MCF 10A (cell line): ENCODE results near the gene HPS1. TPM values are rescaled to one million over a fixed set of nuclear protein-coding genes. Genes with fewer than 3 reads are reported as not detected.

Experiments
- BruUV-seq: library from RNA; stranded (reverse); fragments of 400-500 nt; replicated peaks from 2 replicates; lab custom pipeline; 2021; lab: Mats Ljungman, UMichigan
- CTCF ChIA-PET: fragments of 300-600 bp; sonication (Branson Sonifier 250); formaldehyde crosslinking; extraction: SDS; loops from one replicate; lab custom pipeline; 2021; ENCODE audit warnings: antibody characterized with exemption, inconsistent platforms; lab: Yijun Ruan, JAX
- POLR2A ChIA-PET: fragments of 300-600, 350-650 bp; sonication (Branson Sonifier 250); formaldehyde crosslinking; extraction: SDS; loops from one replicate; lab custom pipeline; 2020; ENCODE audit warnings: antibody characterized with exemption, inconsistent platforms; lab: Yijun Ruan, JAX
- DNase-seq: peaks from one replicate; pipeline ENCODE4 v3.0.0-alpha.2; 2018; ENCODE audit not compliant: unreplicated experiment
- H3K27ac Mint-ChIP-seq: one replicate; pipeline ENCODE4 v1.8.0; 2022; ENCODE audit warnings: mild to moderate bottlenecking, low read depth, mixed read lengths; ENCODE audit not compliant: unreplicated experiment
- H3K27me3 Mint-ChIP-seq: one replicate; pipeline ENCODE4 v1.8.0; 2022; ENCODE audit warnings: mixed read lengths; ENCODE audit not compliant: insufficient read depth, unreplicated experiment
- H3K36me3 Mint-ChIP-seq: one replicate; pipeline ENCODE4 v1.8.0; 2022; ENCODE audit warnings: mild to moderate bottlenecking, moderate library complexity, mixed read lengths; ENCODE audit not compliant: insufficient read depth, unreplicated experiment
- H3K4me1 Mint-ChIP-seq: one replicate; pipeline ENCODE4 v1.8.0; 2022; ENCODE audit warnings: mixed read lengths; ENCODE audit not compliant: insufficient read depth, unreplicated experiment
- H3K4me3 Mint-ChIP-seq: one replicate; pipeline ENCODE4 v1.8.0; 2022; ENCODE audit warnings: mild to moderate bottlenecking, moderate library complexity, mixed read lengths; ENCODE audit not compliant: unreplicated experiment
- H3K9me3 Mint-ChIP-seq: one replicate; pipeline ENCODE4 v1.8.0; 2022; ENCODE audit warnings: mixed read lengths; ENCODE audit not compliant: unreplicated experiment
- CTCF ChIP-seq: fragments of 200-600 bp; IDR thresholded peaks from one replicate; pipeline ENCODE4 v1.8.0; 2022; ENCODE audit warnings: antibody characterized with exemption, mild to moderate bottlenecking; ENCODE audit not compliant: unreplicated experiment
- intact Hi-C: fragments of 100-400 bp; cut with micrococcal nuclease; formaldehyde crosslinking; loops from 2 replicates; pipeline ENCODE4 v1.14.1; 2022
- total RNA-seq: library from RNA; stranded (reverse); gene quantifications from 2 replicates; pipeline ENCODE4 v1.2.3, GENCODE V29; 2022

The HPS1 gene
- total RNA-seq, 1 experiment from 2014 or later, result 41.8 TPM

DNA sequence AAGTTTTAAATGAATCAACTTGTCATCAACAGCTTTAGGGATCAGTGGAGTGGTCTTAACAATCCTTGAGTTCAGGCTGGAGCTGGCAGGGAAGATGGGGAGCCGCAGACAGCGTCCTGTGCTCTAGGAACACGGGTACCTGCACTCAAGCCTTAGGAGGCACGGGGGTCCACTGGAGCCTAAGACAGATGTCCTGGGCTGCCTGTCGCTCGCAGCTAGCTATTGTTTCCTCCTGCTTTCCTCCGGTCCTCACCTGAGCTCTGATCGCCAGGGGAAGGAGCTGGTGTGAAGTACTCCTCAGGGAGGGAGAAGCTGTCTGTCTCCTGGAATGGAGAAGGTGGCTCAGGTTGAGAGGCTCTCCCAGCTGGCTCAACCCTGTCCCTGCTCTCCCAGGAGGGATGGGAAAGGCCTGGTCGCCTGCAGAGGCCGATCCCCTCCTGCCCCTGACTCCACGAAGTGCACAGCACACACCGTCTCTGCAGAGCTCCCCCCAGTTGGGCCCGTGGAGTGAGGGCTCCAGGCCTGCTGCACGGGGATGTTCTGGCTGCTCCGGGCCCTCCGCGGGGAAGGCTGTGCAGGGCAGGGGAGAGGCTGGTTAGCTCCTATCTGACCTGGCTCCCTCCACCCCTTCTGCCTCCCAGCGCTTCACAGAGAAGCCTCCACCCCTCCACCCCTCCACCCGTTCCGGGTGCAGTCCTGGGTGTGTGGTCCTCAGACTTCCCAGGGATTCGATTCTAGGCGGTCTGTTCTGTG is 17.2 kb downstream of the HPS1 start:
- Mint-ChIP-seq H3K4me1 (no peaks in the 10 kb centered on the region), H3K9me3 (no peaks in the 10 kb centered on the region), H3K27ac (no peak overlapping the region), H3K36me3 (peaks cover 39% of the 10 kb centered on the region), H3K4me3 (no peak overlapping the region), H3K27me3 (no peaks in the 10 kb centered on the region)
- ChIA-PET POLR2A (no interaction called here), CTCF (no interaction called here)
- no peak for TF ChIP-seq CTCF
- BruUV-seq, result no TSS peak
- DNase-seq, result no peak
- intact Hi-C loops, result no loop called here

- H3K27me3 Mint-ChIP-seq, result no peaks in the 10 kb centered on the region
- no peak overlapping the region for H3K4me3 Mint-ChIP-seq
- no peak overlapping the region for H3K27ac Mint-ChIP-seq
- intact Hi-C loops, result no loop called here
- BruUV-seq, result no TSS peak
- no peaks in the 10 kb centered on the region for H3K9me3 Mint-ChIP-seq
- peaks cover 29% of the 10 kb centered on the region for H3K36me3 Mint-ChIP-seq
- ChIA-PET POLR2A (no interaction called here), CTCF (interaction anchor here (0.7 to 2.6 kb wide), 7 partner anchors 8 to 615 kb away, joined by 3 to 25 read pairs (median 4); no protein-coding TSS in a partner anchor)
- H3K4me1 Mint-ChIP-seq, result no peaks in the 10 kb centered on the region
- no peak for TF ChIP-seq CTCF
- DNase-seq, result no peak
Observed at GRCh38 chr10:98427011-98427515, 19.7 kb downstream of the HPS1 start.

DNA sequence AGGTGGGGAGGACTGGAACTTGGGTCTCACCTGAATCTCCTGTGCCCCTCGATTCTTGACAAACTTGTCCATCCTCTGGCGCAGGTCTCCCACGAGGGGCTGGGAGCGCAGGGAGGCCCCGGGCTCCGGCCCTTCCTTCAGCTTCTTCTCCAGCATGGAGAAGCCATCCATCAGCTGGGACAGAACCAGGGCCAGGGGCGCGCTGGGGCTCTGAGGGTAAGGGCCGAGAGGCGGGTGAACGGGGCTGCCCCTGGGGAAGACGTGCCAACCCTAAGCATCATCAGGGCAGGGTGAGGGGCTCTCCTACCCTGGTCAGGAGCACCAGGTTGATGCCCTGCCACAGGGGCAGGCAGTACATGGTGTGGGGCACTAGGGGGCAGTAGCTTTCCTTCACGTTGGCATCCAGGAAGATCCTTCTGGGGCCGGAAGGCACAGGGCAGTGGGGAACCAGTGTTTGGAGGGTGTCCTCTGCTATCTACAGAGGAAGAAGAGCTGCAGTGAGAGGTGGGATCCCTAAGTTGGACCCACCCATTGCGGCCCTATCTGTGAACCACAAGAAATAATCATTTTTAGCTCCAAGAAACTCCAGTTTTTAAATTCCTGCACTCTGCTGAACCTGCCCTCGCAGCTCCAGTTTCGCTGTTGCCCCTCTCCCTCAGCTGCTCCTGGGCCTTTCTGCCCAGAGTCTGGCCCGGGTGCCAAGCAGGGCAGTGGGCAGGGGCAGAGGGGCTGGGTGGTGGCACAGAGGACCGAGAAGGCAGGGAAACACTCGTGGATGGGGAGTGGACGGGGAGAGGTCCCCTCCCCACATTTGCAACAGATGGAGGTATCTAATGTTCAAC is 21.0 kb downstream of the HPS1 start:
- H3K9me3 Mint-ChIP-seq, result no peaks in the 10 kb centered on the region
- ChIA-PET CTCF (interaction anchor here (0.6 to 2.6 kb wide), 16 partner anchors 10 to 1197 kb away, joined by 3 to 29 read pairs (median 3); partner anchors contain the start of gene PYROXD2), POLR2A (no interaction called here)
- no peaks in the 10 kb centered on the region for H3K27me3 Mint-ChIP-seq
- H3K4me3 Mint-ChIP-seq, result no peak overlapping the region
- H3K4me1 Mint-ChIP-seq, result no peaks in the 10 kb centered on the region
- peak; percentile 71 for TF ChIP-seq CTCF
- H3K27ac Mint-ChIP-seq, result no peak overlapping the region
- intact Hi-C loops, result no loop called here
- no TSS peak for BruUV-seq
- H3K36me3 Mint-ChIP-seq, result peaks cover 18% of the 10 kb centered on the region
- DNase-seq, result peak; percentile 55
